Neural cell (in vitro differentiated cells): ENCODE data around the gene EEIG1. TPM values are rescaled to one million over a fixed set of nuclear protein-coding genes. Genes with fewer than 3 reads are reported as not detected.

Experiments
- H2AFZ ChIP-seq: fragments of 200-600, 300-800 bp; sonication (generic), shearing (Covaris generic); 2 replicates; pipeline ENCODE4 v1.6.0; 2014; ENCODE audit warnings: low read depth, mild to moderate bottlenecking, antibody characterized with exemption, low read length, moderate library complexity
- H3F3A ChIP-seq: fragments of 200-600 bp; shearing (Covaris generic); 2 replicates; pipeline ENCODE4 v1.6.1; 2016; ENCODE audit warnings: mild to moderate bottlenecking, moderate library complexity, mixed read lengths, antibody characterized with exemption, low read length; ENCODE audit not compliant: insufficient read depth, poor library complexity, severe bottlenecking
- H3K27ac ChIP-seq: fragments of 200-600, 300-800 bp; sonication (generic), shearing (Covaris generic); 2 replicates; pipeline ENCODE4 v1.5.1; 2014; ENCODE audit warnings: mild to moderate bottlenecking, low read length, moderate library complexity
- H3K27me3 ChIP-seq: fragments of 300-800, 200-600 bp; sonication (generic), shearing (Covaris generic); 2 replicates; pipeline ENCODE4 v1.6.0; 2014; ENCODE audit warnings: mild to moderate bottlenecking, low read depth, low read length, moderate library complexity; ENCODE audit not compliant: insufficient read depth
- H3K36me3 ChIP-seq: fragments of 300-800, 200-600 bp; sonication (generic), shearing (Covaris generic); 2 replicates; pipeline ENCODE4 v1.5.1; 2014; ENCODE audit warnings: mild to moderate bottlenecking, antibody characterized with exemption, low read length, moderate library complexity; ENCODE audit not compliant: insufficient read depth
- H3K4me2 ChIP-seq: fragments of 300-800, 200-600 bp; sonication (generic), shearing (Covaris generic); 2 replicates; pipeline ENCODE4 v1.6.0; 2014; ENCODE audit warnings: mild to moderate bottlenecking, low read length
- H3K4me3 ChIP-seq: fragments of 300-800, 200-600 bp; sonication (generic), shearing (Covaris generic); 2 replicates; pipeline ENCODE4 v1.5.1; 2014; ENCODE audit warnings: mild to moderate bottlenecking, low read length, moderate library complexity
- H3K79me2 ChIP-seq: fragments of 200-600 bp; shearing (Covaris generic); replicated peaks from 2 replicates; pipeline ENCODE4 v1.6.0; 2014; ENCODE audit warnings: mild to moderate bottlenecking, low read length, moderate library complexity; ENCODE audit not compliant: insufficient read depth
- H3K9ac ChIP-seq: fragments of 300-800, 200-600 bp; sonication (generic), shearing (Covaris generic); 2 replicates; pipeline ENCODE4 v1.6.1; 2016; ENCODE audit warnings: mild to moderate bottlenecking, low read length, mixed read lengths
- H3K9me2 ChIP-seq: fragments of 200-600 bp; shearing (Covaris generic); 2 replicates; pipeline ENCODE4 v1.6.1; 2016; ENCODE audit warnings: mild to moderate bottlenecking, low read length, mixed read lengths; ENCODE audit not compliant: insufficient read depth
- H3K9me3 ChIP-seq: fragments of 200-600, 300-800 bp; sonication (generic), shearing (Covaris generic); 2 replicates; pipeline ENCODE4 v1.6.1; 2016; ENCODE audit warnings: mild to moderate bottlenecking, mixed run types, low read length, moderate library complexity, mixed read lengths
- H4K20me1 ChIP-seq: fragments of 200-600 bp; shearing (Covaris generic); 2 replicates; pipeline ENCODE4 v1.6.1; 2016; ENCODE audit warnings: mild to moderate bottlenecking, mixed run types; ENCODE audit not compliant: insufficient read depth
- EP300 ChIP-seq: fragments of 450-650 bp; conservative IDR thresholded peaks from 2 replicates; pipeline ENCODE4 v1.6.1; 2014; ENCODE audit warnings: antibody characterized with exemption, mild to moderate bottlenecking, moderate library complexity; ENCODE audit not compliant: poor library complexity, severe bottlenecking
- EZH2 ChIP-seq: fragments of 200-600, 300-800 bp; shearing (Covaris generic), sonication (generic); IDR thresholded peaks from 2 replicates; pipeline ENCODE4 v1.6.1; 2014; ENCODE audit warnings: antibody characterized with exemption, low read length, borderline replicate concordance, mild to moderate bottlenecking; ENCODE audit not compliant: insufficient read depth, poor library complexity, severe bottlenecking
- MXI1 ChIP-seq: fragments of 450-650 bp; conservative IDR thresholded peaks from 2 replicates; pipeline ENCODE4 v1.6.1; 2014; ENCODE audit warnings: antibody characterized with exemption, mild to moderate bottlenecking; ENCODE audit not compliant: poor library complexity, severe bottlenecking
- POLR2AphosphoS5 ChIP-seq: IDR thresholded peaks from 2 replicates; pipeline ENCODE4 v1.6.1; 2012
- RAD21 ChIP-seq: fragments of 450-650 bp; conservative IDR thresholded peaks from 2 replicates; pipeline ENCODE4 v1.6.1; 2014; ENCODE audit warnings: antibody characterized with exemption, mild to moderate bottlenecking, moderate library complexity
- REST ChIP-seq: IDR thresholded peaks from 2 replicates; pipeline ENCODE4 v1.6.1; 2012; ENCODE audit warnings: borderline replicate concordance
- SMC3 ChIP-seq: fragments of 450-650 bp; conservative IDR thresholded peaks from 2 replicates; pipeline ENCODE4 v1.6.1; 2014; ENCODE audit warnings: antibody characterized with exemption, mild to moderate bottlenecking, moderate library complexity; ENCODE audit not compliant: poor library complexity
- TAF1 ChIP-seq: IDR thresholded peaks from 2 replicates; pipeline ENCODE4 v1.6.1; 2012; ENCODE audit warnings: low read depth
- polyA plus RNA-seq: library from polyadenylated mRNA; depleted of rRNA; stranded (reverse); fragments of >200 nt; gene quantifications from 2 replicates; pipeline ENCODE4 v1.2.3, GENCODE V29; 2014
- TF ChIP-seq, protein P1 (sequence below): fragments of 450-650 bp; IDR thresholded peaks from 2 replicates; pipeline ENCODE4 v1.5.1; 2014; ENCODE audit warnings: antibody characterized with exemption, mild to moderate bottlenecking, moderate library complexity; ENCODE audit not compliant: poor library complexity, severe bottlenecking

EEIG1 gene
- polyA plus RNA-seq, 1 donor from 2014 or later = 6.7 TPM

- Histone ChIP-seq H3K79me2 (peaks cover 10% of the 10 kb centered on the region), H3K9ac (no peak overlapping the region), H3K36me3 (no peaks in the 10 kb centered on the region), H3F3A (no peaks in the 10 kb centered on the region), H3K4me2 (no peak overlapping the region), H3K9me2 (no peaks in the 10 kb centered on the region), H3K27me3 (no peaks in the 10 kb centered on the region), H3K9me3 (no peaks in the 10 kb centered on the region), H3K27ac (no peak overlapping the region), H3K4me3 (no peak overlapping the region), H4K20me1 (no peaks in the 10 kb centered on the region), H2AFZ (no peak overlapping the region)
- no peak for TF ChIP-seq EP300
- TF ChIP-seq RAD21 = no peak
- TF ChIP-seq SMC3 = no peak
- no peak for TF ChIP-seq POLR2AphosphoS5
Measured at GRCh38 chr9:127961155-127961490, 19.7 kb downstream of the EEIG1 start.

GRCh38 chr9:127960410-127961154, 20.2 kb downstream of the EEIG1 start:
- Histone ChIP-seq H3K27me3 (no peaks in the 10 kb centered on the region), H3K9me2 (no peaks in the 10 kb centered on the region), H3K79me2 (peaks cover 12% of the 10 kb centered on the region), H3F3A (no peaks in the 10 kb centered on the region), H3K27ac (no peak overlapping the region), H3K9me3 (no peaks in the 10 kb centered on the region), H3K9ac (no peak overlapping the region), H3K4me3 (no peak overlapping the region), H4K20me1 (no peaks in the 10 kb centered on the region), H2AFZ (no peak overlapping the region), H3K4me2 (no peak overlapping the region), H3K36me3 (no peaks in the 10 kb centered on the region)
- TF ChIP-seq MXI1 (no peak), TAF1 (no peak), SMC3 (no peak), EZH2 (no peak), RAD21 (no peak), EP300 (no peak), POLR2AphosphoS5 (no peak), REST (no peak)
- TF ChIP-seq, protein P1, sequence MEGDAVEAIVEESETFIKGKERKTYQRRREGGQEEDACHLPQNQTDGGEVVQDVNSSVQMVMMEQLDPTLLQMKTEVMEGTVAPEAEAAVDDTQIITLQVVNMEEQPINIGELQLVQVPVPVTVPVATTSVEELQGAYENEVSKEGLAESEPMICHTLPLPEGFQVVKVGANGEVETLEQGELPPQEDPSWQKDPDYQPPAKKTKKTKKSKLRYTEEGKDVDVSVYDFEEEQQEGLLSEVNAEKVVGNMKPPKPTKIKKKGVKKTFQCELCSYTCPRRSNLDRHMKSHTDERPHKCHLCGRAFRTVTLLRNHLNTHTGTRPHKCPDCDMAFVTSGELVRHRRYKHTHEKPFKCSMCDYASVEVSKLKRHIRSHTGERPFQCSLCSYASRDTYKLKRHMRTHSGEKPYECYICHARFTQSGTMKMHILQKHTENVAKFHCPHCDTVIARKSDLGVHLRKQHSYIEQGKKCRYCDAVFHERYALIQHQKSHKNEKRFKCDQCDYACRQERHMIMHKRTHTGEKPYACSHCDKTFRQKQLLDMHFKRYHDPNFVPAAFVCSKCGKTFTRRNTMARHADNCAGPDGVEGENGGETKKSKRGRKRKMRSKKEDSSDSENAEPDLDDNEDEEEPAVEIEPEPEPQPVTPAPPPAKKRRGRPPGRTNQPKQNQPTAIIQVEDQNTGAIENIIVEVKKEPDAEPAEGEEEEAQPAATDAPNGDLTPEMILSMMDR = no peak
